Activated T-helper 17 cell treated with anti-CD3 and anti-CD28 coated beads, Interleukin-2, amount 50 U/mL, for 72 hours (primary cell): Measurements from ENCODE around the gene MFF. TPM values are rescaled to one million over a fixed set of nuclear protein-coding genes. Genes with fewer than 3 reads are reported as not detected.

ENCODE experiments used
- ATAC-seq: fragments of 150-1000 bp; cut with Tn5 transposase; replicated peaks from 2 replicates; pipeline ENCODE4 v1.10.0; 2021; ENCODE audit warnings: mild to moderate bottlenecking, moderate library complexity
- H3K27ac Mint-ChIP-seq: one replicate; pipeline ENCODE4 v1.8.0; 2022; ENCODE audit warnings: mixed read lengths
- H3K27me3 Mint-ChIP-seq: one replicate; pipeline ENCODE4 v1.8.0; 2022; ENCODE audit warnings: mixed read lengths
- H3K36me3 Mint-ChIP-seq: one replicate; pipeline ENCODE4 v1.8.0; 2022; ENCODE audit warnings: low read depth, mild to moderate bottlenecking, mixed read lengths
- H3K4me1 Mint-ChIP-seq: one replicate; pipeline ENCODE4 v1.8.0; 2022; ENCODE audit warnings: mixed read lengths
- H3K4me3 Mint-ChIP-seq: one replicate; pipeline ENCODE4 v1.8.0; 2022; ENCODE audit warnings: mild to moderate bottlenecking, mixed read lengths
- H3K9me3 Mint-ChIP-seq: one replicate; pipeline ENCODE4 v1.8.0; 2022; ENCODE audit warnings: mixed read lengths
- total RNA-seq, 2 donors: library from RNA; stranded (reverse); gene quantifications; one replicate each; pipeline ENCODE4 v1.2.3, GENCODE V29; 2022

Gene MFF
- total RNA-seq, 2 donors from 2014 or later, result 75.9 to 77.9 TPM

DNA sequence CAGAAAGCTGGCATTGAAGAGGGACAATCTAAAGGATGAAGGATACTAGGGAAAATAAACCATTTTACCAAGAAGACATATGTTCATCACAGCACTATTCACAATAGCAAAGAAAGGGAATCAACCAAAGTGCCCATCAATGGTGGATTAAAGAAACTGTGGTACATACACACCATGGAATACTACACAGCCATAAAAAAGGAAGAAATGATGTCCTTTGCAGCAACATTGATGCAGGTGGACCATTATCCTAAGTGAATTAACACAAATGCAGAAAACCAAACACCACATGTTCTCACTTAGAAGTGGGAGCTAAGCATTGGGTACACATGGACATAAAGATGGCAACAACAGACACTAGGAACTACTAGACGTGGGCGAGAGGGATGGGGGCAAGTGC, 7.2 kb upstream of the MFF start:
- Mint-ChIP-seq H3K27ac (no peak overlapping the region), H3K27me3 (peaks cover 8% of the 10 kb centered on the region), H3K9me3 (peaks cover 3% of the 10 kb centered on the region), H3K4me1 (peaks cover 3% of the 10 kb centered on the region), H3K4me3 (no peak overlapping the region), H3K36me3 (no peaks in the 10 kb centered on the region)
- ATAC-seq, result no peak

DNA sequence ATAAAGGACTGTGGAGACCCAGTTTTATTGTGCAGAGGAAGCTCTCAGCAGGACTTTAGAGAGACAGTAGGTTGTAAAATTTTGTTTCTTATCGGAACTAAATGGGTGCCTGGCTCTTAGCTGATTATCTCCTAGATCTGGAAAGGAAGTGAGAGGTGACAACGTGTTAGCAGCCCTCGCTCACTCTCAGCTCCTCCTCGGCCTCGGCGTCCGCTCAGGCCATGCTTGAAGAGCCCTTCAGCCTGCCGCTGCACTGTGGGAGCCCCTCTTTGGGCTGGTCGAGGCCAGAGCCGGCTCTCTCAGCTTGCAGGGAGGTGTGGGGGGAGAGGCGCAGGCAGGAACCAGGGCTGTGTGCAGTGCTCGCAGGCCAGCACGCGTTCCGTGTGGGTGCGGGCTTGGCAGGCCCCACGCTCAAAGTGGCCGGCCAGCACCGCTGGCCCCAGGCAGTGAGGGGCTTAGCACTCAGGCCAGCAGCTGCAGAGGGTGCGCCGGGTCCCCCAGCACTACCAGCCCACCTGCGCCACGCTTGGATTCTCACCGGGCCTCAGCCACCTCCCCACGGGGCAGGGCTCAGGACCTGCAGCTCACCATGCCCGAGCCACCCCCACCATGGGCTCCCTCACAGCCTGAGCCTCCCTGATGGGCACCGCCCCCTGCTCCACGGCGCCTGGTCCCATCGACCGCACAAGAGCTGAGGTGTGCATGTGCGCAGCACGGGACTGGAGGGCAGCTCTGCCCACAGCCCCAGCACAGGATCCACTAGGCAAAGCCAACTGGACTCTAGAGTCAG, 4.6 kb upstream of the MFF start:
- no peak overlapping the region for H3K27ac Mint-ChIP-seq
- H3K27me3 Mint-ChIP-seq, result peaks cover 9% of the 10 kb centered on the region
- no peak for ATAC-seq
- peaks cover 3% of the 10 kb centered on the region for H3K9me3 Mint-ChIP-seq
- H3K4me3 Mint-ChIP-seq, result no peak overlapping the region
- no peaks in the 10 kb centered on the region for H3K36me3 Mint-ChIP-seq
- peaks cover 5% of the 10 kb centered on the region for H3K4me1 Mint-ChIP-seq

DNA sequence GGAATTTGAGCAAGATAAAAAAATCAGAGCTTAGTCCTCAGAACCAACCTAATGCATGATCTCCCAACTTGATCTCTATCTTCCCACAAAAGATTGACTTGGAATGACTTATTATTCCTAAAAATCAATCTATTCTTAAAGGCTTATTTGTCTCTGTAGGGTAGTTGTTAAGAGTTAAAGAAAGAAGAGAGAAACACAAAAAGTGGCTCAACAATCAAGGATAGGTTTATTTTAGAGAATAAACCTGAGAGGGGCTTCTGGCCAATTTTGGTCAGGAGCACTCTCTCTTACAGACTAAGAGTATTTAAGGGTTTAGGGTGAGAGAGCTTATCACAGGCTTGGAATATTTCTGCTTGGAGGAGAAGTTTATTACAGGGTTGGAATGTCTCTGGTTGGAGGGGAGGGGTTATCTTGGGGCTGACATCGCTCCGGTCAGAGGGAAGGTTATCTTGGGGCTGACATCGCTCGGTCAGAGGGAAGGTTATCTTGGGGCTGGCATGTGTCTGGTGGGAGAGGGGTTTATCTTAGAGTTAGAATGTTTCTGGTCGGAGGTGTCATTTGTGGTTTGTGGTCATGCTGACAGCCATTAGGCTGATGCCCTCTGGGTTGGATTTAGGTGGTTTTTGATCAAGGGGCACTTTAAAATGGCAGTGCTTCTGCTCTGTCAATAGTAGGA, 2.4 kb upstream of the MFF start:
- peaks cover 14% of the 10 kb centered on the region for H3K4me1 Mint-ChIP-seq
- H3K27ac Mint-ChIP-seq, result no peak overlapping the region

DNA sequence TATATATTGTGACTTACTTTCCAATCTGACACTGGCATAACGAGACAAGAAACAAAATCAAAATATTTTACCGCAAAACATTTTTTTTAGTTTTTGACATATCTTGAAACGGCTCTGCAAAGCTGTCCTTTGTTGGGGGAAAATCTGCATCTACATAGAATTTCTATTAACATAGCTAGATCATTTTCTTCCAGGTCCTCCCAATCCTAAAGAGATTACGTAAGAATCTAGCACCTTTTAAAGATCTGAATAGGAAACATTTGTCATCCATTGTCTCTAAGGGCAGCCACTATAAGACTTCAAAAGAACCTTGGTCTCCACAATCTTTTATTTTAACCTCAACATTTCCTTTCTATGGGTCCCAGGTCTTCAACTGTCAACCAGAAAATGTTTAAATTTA, 1.2 kb upstream of the MFF start:
- Mint-ChIP-seq H3K36me3 (peaks cover 11% of the 10 kb centered on the region), H3K4me3 (peak overlapping the region; percentile 94), H3K27ac (no peak overlapping the region), H3K9me3 (no peaks in the 10 kb centered on the region), H3K4me1 (peaks cover 14% of the 10 kb centered on the region), H3K27me3 (peaks cover 5% of the 10 kb centered on the region)
- no peak for ATAC-seq

More for the DNA sequence above, 2.4 kb upstream of the MFF start:
- ATAC-seq, result no peak
- peaks cover 5% of the 10 kb centered on the region for H3K27me3 Mint-ChIP-seq
- no peaks in the 10 kb centered on the region for H3K9me3 Mint-ChIP-seq
- H3K36me3 Mint-ChIP-seq, result peaks cover under 1% of the 10 kb centered on the region
- H3K4me3 Mint-ChIP-seq, result no peak overlapping the region

DNA sequence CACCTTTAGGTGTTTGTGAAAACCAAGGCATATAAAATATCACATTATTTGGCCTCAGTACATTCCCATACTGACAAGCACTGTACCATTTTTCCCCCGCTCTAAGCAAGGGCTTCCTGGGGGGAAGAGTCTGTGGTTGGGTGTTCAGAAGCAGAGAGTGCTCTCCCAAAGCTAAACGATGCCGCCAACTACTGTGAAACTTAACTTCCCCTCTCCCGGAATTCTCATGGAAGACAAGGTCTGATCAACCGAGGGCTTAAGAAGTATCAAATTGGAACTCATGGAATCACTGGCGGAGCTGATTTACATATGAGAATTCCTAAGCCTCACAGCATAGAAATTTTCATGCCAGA, 433 bp upstream of the MFF start:
- Mint-ChIP-seq H3K4me1 (peaks cover 14% of the 10 kb centered on the region), H3K27ac (peak overlapping the region; percentile 90), H3K27me3 (peaks cover 5% of the 10 kb centered on the region), H3K4me3 (peak overlapping the region; percentile 94), H3K36me3 (peaks cover 19% of the 10 kb centered on the region), H3K9me3 (no peaks in the 10 kb centered on the region)
- ATAC-seq, result no peak

DNA sequence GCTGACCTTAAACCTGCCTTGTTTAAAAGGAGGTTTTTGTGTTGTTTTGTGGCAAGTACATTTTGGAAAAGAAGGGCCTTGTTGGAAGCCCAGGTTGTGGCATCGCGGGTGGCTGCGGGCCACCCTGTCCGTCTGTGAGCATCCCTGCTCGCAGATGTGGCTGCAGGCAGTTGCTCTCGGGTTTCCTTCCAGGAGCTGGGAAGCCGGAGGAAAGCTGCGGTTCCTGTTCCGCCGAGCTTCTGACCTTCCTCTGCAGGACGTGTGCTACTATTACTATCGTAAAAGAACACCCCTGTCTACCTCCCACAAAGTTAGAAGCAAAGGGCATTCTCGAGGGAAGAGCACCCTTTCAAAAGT, 766 bp downstream of the MFF start:
- peak overlapping the region; percentile 94 for H3K4me3 Mint-ChIP-seq
- no peaks in the 10 kb centered on the region for H3K9me3 Mint-ChIP-seq
- H3K4me1 Mint-ChIP-seq, result peaks cover 14% of the 10 kb centered on the region
- no peak for ATAC-seq
- peaks cover 5% of the 10 kb centered on the region for H3K27me3 Mint-ChIP-seq
- H3K27ac Mint-ChIP-seq, result peak overlapping the region; percentile 90
- peaks cover 28% of the 10 kb centered on the region for H3K36me3 Mint-ChIP-seq

DNA sequence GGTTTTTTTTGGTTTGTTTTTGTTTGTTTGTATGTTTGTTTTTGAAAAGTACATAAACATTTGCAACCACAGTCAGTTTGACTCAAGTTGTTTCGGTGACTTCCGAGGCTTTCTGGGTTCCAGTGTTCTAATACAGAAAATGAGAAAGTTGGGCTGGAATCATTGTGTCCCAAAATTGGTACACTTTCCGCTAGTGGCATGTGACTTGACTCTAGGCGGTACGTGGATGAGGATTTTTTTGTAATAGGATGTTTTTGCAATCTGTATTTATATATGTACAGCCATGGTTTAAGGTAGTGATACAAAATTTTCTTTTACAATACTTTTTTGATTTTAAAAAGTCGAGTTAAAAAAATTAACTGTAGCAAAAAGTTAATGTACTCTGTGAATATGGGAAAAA, 1.7 kb downstream of the MFF start:
- H3K9me3 Mint-ChIP-seq, result no peaks in the 10 kb centered on the region
- peak overlapping the region; percentile 94 for H3K4me3 Mint-ChIP-seq
- peaks cover 14% of the 10 kb centered on the region for H3K4me1 Mint-ChIP-seq
- ATAC-seq, result no peak
- H3K36me3 Mint-ChIP-seq, result peaks cover 38% of the 10 kb centered on the region
- H3K27me3 Mint-ChIP-seq, result peaks cover 5% of the 10 kb centered on the region
- peak overlapping the region; percentile 90 for H3K27ac Mint-ChIP-seq

DNA sequence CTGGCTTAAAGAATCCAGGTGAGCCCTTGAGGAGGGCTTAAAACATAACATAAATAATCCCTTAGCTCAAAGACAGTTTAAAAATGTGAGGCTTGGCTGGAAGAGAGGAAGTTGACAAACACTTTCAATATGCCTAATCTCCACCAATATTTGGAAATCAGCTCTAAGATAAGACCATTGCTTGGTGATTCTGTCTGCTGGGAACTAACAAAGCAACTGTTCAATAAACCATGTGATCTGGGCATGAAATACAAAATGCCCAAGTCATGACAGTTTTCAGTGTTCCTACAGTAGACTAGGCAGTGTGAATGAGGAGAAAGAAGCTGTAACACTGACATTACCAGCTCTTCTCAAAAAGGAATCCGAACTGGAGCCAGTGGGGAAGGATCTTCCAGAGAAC, 10.7 kb downstream of the MFF start:
- peaks cover 84% of the 10 kb centered on the region for H3K36me3 Mint-ChIP-seq
- no peaks in the 10 kb centered on the region for H3K9me3 Mint-ChIP-seq
- no peaks in the 10 kb centered on the region for H3K27me3 Mint-ChIP-seq
- peaks cover 11% of the 10 kb centered on the region for H3K4me1 Mint-ChIP-seq
- H3K4me3 Mint-ChIP-seq, result no peak overlapping the region
- no peak overlapping the region for H3K27ac Mint-ChIP-seq
- no peak for ATAC-seq

DNA sequence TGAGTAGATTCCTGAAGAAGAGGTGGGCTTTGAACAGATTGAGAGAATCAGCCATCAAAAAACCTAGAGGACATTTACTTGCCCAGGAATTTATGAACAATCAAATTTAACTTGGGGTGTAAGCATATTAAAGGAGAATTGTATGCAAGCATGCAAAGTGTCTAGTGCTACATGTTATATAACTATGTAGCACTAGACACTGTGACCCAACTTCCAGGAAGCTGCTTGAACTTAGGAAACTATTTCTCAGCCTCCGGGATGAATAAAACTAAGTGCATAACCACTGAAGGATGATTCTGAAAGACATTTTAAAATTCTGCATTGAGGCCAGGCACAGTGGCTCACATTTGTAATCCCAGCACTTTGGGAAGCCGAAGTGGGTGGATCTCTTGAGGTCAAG, 12.4 kb downstream of the MFF start:
- H3K27ac Mint-ChIP-seq, result no peak overlapping the region
- no peaks in the 10 kb centered on the region for H3K27me3 Mint-ChIP-seq
- H3K36me3 Mint-ChIP-seq, result peaks cover 84% of the 10 kb centered on the region
- ATAC-seq, result no peak
- peaks cover 11% of the 10 kb centered on the region for H3K4me1 Mint-ChIP-seq
- no peak overlapping the region for H3K4me3 Mint-ChIP-seq
- no peaks in the 10 kb centered on the region for H3K9me3 Mint-ChIP-seq

DNA sequence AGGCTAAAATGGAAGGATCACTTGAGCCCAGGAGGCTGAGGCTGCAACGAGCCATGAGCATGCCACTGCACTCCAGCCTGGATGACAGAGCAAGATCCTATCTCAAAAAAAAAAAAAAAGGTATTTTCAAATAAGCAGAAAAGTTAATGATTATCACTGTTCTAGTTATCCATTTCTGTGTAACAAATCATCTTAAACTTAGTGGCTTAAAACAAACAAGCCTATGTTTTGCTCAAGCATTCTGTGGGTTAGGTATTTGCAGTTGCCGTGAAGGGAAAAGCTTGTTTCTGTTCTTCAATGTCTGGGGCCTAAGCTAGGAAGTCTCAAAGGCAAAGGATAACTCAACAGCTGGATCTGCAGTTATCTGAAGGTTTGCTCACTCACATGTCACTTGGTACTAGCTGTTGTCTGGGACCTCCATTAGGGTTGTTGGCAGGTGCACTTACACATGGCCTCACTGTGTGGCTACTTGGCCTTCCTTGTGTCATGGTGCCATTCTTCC, 14.1 kb downstream of the MFF start:
- H3K4me3 Mint-ChIP-seq, result no peak overlapping the region
- H3K36me3 Mint-ChIP-seq, result peaks cover 83% of the 10 kb centered on the region
- no peaks in the 10 kb centered on the region for H3K27me3 Mint-ChIP-seq
- no peaks in the 10 kb centered on the region for H3K9me3 Mint-ChIP-seq
- no peak for ATAC-seq
- no peak overlapping the region for H3K27ac Mint-ChIP-seq
- peaks cover 7% of the 10 kb centered on the region for H3K4me1 Mint-ChIP-seq

DNA sequence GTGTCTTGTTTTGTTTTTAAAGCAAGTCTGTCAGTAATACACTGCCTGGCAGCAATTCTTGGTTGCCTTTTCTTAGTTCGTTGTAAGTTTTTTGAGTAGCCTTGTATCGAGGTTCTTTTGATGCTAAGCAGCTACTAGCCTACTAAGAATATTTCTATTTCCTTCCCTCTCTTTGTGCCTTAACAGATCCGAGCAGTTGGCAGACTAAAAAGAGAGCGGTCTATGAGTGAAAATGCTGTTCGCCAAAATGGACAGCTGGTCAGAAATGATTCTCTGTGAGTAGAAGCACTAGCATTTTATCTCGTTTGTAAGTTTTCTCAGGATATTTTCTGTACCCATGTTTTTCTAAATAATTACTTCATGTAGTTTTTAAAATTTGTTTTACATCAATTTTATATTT, 15.1 kb downstream of the MFF start:
- H3K27ac Mint-ChIP-seq, result no peak overlapping the region
- H3K9me3 Mint-ChIP-seq, result no peaks in the 10 kb centered on the region
- H3K36me3 Mint-ChIP-seq, result peaks cover 81% of the 10 kb centered on the region
- H3K4me3 Mint-ChIP-seq, result no peak overlapping the region
- H3K4me1 Mint-ChIP-seq, result peaks cover 7% of the 10 kb centered on the region
- H3K27me3 Mint-ChIP-seq, result no peaks in the 10 kb centered on the region
- ATAC-seq, result no peak

DNA sequence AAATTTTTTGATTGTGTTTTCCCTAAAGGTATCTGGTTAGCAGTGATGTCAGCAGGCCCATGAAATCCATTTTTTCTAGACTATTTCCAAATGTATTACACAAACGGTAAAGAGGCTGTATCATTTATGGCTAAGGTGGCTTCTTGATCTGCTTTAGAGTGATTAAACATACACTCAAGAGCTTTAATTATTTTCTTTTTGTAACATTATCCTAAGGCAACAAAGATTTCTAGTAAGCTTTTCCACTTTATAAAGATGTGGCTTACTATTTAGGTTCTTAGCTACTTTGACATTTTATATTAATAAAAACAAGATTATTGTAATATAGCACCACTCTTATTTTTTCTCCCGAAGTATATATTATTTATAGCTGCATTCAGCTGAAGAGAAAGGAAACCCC, 16.5 kb downstream of the MFF start:
- H3K4me1 Mint-ChIP-seq, result no peaks in the 10 kb centered on the region
- H3K9me3 Mint-ChIP-seq, result no peaks in the 10 kb centered on the region
- no peak overlapping the region for H3K27ac Mint-ChIP-seq
- no peak for ATAC-seq
- no peaks in the 10 kb centered on the region for H3K27me3 Mint-ChIP-seq
- H3K4me3 Mint-ChIP-seq, result no peak overlapping the region
- H3K36me3 Mint-ChIP-seq, result peaks cover 80% of the 10 kb centered on the region

DNA sequence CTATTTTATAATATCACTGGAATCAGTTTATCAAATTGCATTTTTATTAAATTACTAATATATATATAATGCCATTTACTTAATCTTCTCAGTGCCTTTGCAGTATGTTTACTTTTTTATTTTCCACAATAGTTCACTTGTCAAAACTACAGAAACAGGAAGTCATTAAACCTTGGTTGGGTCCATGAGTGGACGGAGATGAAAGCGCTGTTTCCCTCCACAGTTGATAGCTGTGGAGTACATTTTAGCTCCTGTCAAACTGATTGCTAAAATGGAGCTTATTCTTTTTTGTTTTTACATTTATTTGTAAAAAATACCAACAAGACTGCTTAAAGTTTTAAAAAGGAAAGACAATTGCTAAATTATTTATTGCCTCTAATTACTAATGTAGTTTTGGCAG, 19.2 kb downstream of the MFF start:
- H3K4me1 Mint-ChIP-seq, result no peaks in the 10 kb centered on the region
- peaks cover 94% of the 10 kb centered on the region for H3K36me3 Mint-ChIP-seq
- H3K27me3 Mint-ChIP-seq, result no peaks in the 10 kb centered on the region
- no peaks in the 10 kb centered on the region for H3K9me3 Mint-ChIP-seq
- no peak for ATAC-seq
- H3K4me3 Mint-ChIP-seq, result no peak overlapping the region
- H3K27ac Mint-ChIP-seq, result no peak overlapping the region

DNA sequence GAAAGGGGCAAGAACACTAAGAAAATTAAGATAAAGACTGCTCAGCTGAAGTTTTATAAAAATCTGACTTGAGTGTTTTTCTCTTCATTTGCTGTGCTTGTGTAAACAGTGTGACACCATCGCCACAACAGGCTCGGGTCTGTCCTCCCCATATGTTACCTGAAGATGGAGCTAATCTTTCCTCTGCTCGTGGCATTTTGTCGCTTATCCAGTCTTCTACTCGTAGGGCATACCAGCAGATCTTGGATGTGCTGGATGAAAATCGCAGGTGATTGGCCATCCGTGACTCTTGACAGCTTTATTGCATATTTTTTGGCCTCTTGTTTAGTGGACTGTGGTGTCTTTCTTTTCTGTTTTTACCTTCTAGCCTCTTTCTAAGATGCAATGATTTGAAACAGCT, 22.1 kb downstream of the MFF start:
- H3K9me3 Mint-ChIP-seq, result no peaks in the 10 kb centered on the region
- no peak for ATAC-seq
- H3K4me3 Mint-ChIP-seq, result no peak overlapping the region
- H3K4me1 Mint-ChIP-seq, result peaks cover 4% of the 10 kb centered on the region
- H3K27me3 Mint-ChIP-seq, result no peaks in the 10 kb centered on the region
- H3K36me3 Mint-ChIP-seq, result peaks cover 88% of the 10 kb centered on the region
- H3K27ac Mint-ChIP-seq, result no peak overlapping the region

DNA sequence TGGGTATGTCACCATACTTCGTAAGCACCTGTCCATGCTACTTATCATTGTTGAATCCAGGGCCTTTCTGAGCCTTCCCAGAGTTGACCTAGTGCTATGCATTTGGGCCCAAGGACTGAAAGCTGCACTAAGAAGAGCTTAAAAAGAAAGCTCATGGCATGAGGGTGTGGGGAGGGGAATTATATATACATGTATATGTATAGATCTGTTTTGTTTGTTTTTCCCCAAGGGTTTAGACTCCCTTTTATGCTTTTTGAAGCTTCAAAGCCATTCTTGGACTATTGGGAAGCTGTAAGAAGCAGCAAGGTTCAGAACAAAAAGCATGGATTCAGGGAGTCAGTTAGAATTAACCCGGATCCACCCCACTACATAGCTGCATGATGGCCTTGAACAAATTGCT, 23.3 kb downstream of the MFF start:
- no peaks in the 10 kb centered on the region for H3K27me3 Mint-ChIP-seq
- no peak overlapping the region for H3K27ac Mint-ChIP-seq
- no peak for ATAC-seq
- peaks cover 4% of the 10 kb centered on the region for H3K4me1 Mint-ChIP-seq
- no peaks in the 10 kb centered on the region for H3K9me3 Mint-ChIP-seq
- peaks cover 81% of the 10 kb centered on the region for H3K36me3 Mint-ChIP-seq
- H3K4me3 Mint-ChIP-seq, result no peak overlapping the region
